Dermis blood vessel endothelial cell (primary cell): ENCODE data around the gene HIPK1. TPM values are rescaled to one million over a fixed set of nuclear protein-coding genes. Genes with fewer than 3 reads are reported as not detected.

Experiments
- DNase-seq: peaks from one replicate; pipeline ENCODE4 v3.0.0; 2010
- total RNA-seq: library from RNA; depleted of rRNA; stranded (reverse); fragments of >200 nt; gene quantifications from 2 replicates; pipeline ENCODE4 v1.2.3, GENCODE V29; 2014

HIPK1 gene
- total RNA-seq, 1 donor from 2014 or later: 36.8 TPM

- no peak for DNase-seq
These were observed 92.6 kb downstream of the HIPK1 start for GRCh38 chr1:114021665-114022099.

GRCh38 chr1:114022877-114023276 is 93.8 kb downstream of the HIPK1 start:
- no peak for DNase-seq

- DNase-seq: no peak
These were observed 94.3 kb downstream of the HIPK1 start for GRCh38 chr1:114023377-114023776.

- DNase-seq: no peak
These were observed 94.9 kb downstream of the HIPK1 start for GRCh38 chr1:114024049-114024448.

- no peak for DNase-seq
These were observed 96.7 kb downstream of the HIPK1 start for GRCh38 chr1:114025609-114026401.

- DNase-seq: no peak
These were observed 97.7 kb downstream of the HIPK1 start for GRCh38 chr1:114026797-114027196.

Other genes starting within 250 kb of the HIPK1 start
- 65.7 and 69.4 TPM in 2 replicates for gene PHTF1, start 169.8 kb upstream of the HIPK1 start, total RNA-seq
- 18.1 and 18.4 TPM in 2 replicates for gene RSBN1, start 116.8 kb upstream of the HIPK1 start, total RNA-seq
- gene PTPN22, start 57.6 kb upstream of the HIPK1 start, total RNA-seq: not detected in 2 replicates
- 0.17 and 0.37 TPM in 2 replicates for gene BCL2L15, start 41.7 kb upstream of the HIPK1 start, total RNA-seq
- 26.7 and 38.3 TPM in 2 replicates for gene AP4B1, start 24.5 kb upstream of the HIPK1 start, total RNA-seq
- gene DCLRE1B, start 24.0 kb upstream of the HIPK1 start, total RNA-seq: 2.4 and 3.3 TPM in 2 replicates
- 7.3 and 21.5 TPM in 2 replicates for gene OLFML3, start 50.1 kb downstream of the HIPK1 start, total RNA-seq
- not detected in 2 replicates for gene SYT6, start 224.5 kb downstream of the HIPK1 start, total RNA-seq